Measurements from ENCODE around the gene ZNF574. TPM values are rescaled to one million over a fixed set of nuclear protein-coding genes. Genes with fewer than 3 reads are reported as not detected.

The ZNF574 gene
- total RNA-seq, 3 donors from 2014 or later, result 19.9 to 20.7 (median 20.6) TPM

GRCh38 chr19:42113641-42114348, 37.8 kb downstream of the ZNF574 start:
- Mint-ChIP-seq H3K9me3 (no peaks in the 10 kb centered on the region), H3K27me3 (ENCODE audit: low read depth) (no peaks in the 10 kb centered on the region), H3K4me3 (no peak overlapping the region), H3K36me3 (ENCODE audit: insufficient read depth) (peaks cover 42% of the 10 kb centered on the region), H3K4me1 (ENCODE audit: low read depth) (peaks cover 45% of the 10 kb centered on the region)
- ATAC-seq (no peak), DNase-seq (no peak)

- DNase-seq, result no peak
- H3K4me3 Mint-ChIP-seq, result no peak overlapping the region
- H3K27me3 Mint-ChIP-seq (ENCODE audit: low read depth), result no peaks in the 10 kb centered on the region
- H3K36me3 Mint-ChIP-seq (ENCODE audit: insufficient read depth), result peaks cover 42% of the 10 kb centered on the region
- no peak for ATAC-seq
- peaks cover 43% of the 10 kb centered on the region for H3K4me1 Mint-ChIP-seq (ENCODE audit: low read depth)
- H3K9me3 Mint-ChIP-seq, result no peaks in the 10 kb centered on the region
Observed at GRCh38 chr19:42114412-42114811, 38.4 kb downstream of the ZNF574 start.

GRCh38 chr19:42115219-42115618, 39.3 kb downstream of the ZNF574 start:
- no peak overlapping the region for H3K4me3 Mint-ChIP-seq
- DNase-seq, result no peak
- no peaks in the 10 kb centered on the region for H3K27me3 Mint-ChIP-seq (ENCODE audit: low read depth)
- peaks cover 42% of the 10 kb centered on the region for H3K36me3 Mint-ChIP-seq (ENCODE audit: insufficient read depth)
- no peaks in the 10 kb centered on the region for H3K9me3 Mint-ChIP-seq
- peaks cover 48% of the 10 kb centered on the region for H3K4me1 Mint-ChIP-seq (ENCODE audit: low read depth)
- ATAC-seq, result no peak

GRCh38 chr19:42115705-42116104, 39.7 kb downstream of the ZNF574 start:
- DNase-seq, result no peak
- no peak overlapping the region for H3K4me3 Mint-ChIP-seq
- peaks cover 53% of the 10 kb centered on the region for H3K4me1 Mint-ChIP-seq (ENCODE audit: low read depth)
- H3K27me3 Mint-ChIP-seq (ENCODE audit: low read depth), result no peaks in the 10 kb centered on the region
- H3K36me3 Mint-ChIP-seq (ENCODE audit: insufficient read depth), result peaks cover 40% of the 10 kb centered on the region
- no peaks in the 10 kb centered on the region for H3K9me3 Mint-ChIP-seq
- ATAC-seq, result no peak

GRCh38 chr19:42116308-42117075, 40.5 kb downstream of the ZNF574 start:
- DNase-seq (no peak), ATAC-seq (no peak)
- H3K9me3 Mint-ChIP-seq, result no peaks in the 10 kb centered on the region
- H3K4me1 Mint-ChIP-seq (ENCODE audit: low read depth), result peaks cover 53% of the 10 kb centered on the region
- H3K27me3 Mint-ChIP-seq (ENCODE audit: low read depth), result no peaks in the 10 kb centered on the region
- H3K4me3 Mint-ChIP-seq, result no peak overlapping the region
- H3K36me3 Mint-ChIP-seq (ENCODE audit: insufficient read depth), result peaks cover 35% of the 10 kb centered on the region

DNA sequence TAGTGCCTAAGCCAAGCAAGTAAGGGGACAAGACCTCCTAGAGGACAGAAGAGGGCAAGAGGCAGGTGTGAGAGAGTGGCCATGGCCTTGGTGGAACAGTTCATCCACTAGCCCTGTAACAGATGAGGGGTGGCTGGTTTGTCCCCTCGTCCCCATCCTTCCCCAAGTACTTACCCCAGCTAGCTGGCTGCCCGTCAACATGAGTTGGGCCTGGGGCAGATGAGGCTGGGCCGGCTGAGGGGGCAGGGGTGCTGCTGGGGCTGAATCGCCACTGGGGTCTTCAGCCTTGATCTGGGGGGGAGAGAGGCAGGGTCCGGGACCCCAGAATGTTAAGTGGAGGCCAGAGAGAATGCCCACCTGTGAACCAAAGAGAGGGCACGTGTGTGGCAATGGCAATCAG, 41.1 kb downstream of the ZNF574 start:
- Mint-ChIP-seq H3K4me1 (ENCODE audit: low read depth) (peaks cover 54% of the 10 kb centered on the region), H3K36me3 (ENCODE audit: insufficient read depth) (peaks cover 36% of the 10 kb centered on the region), H3K27me3 (ENCODE audit: low read depth) (no peaks in the 10 kb centered on the region), H3K4me3 (no peak overlapping the region), H3K9me3 (no peaks in the 10 kb centered on the region)
- DNase-seq (no peak), ATAC-seq (no peak)

GRCh38 chr19:42120276-42120980, 44.5 kb downstream of the ZNF574 start:
- peak overlapping the region; percentile 86 for H3K4me3 Mint-ChIP-seq
- no peaks in the 10 kb centered on the region for H3K9me3 Mint-ChIP-seq
- H3K27me3 Mint-ChIP-seq (ENCODE audit: low read depth), result no peaks in the 10 kb centered on the region
- H3K36me3 Mint-ChIP-seq (ENCODE audit: insufficient read depth), result peaks cover 25% of the 10 kb centered on the region
- no peak for DNase-seq
- no peak for ATAC-seq
- peaks cover 64% of the 10 kb centered on the region for H3K4me1 Mint-ChIP-seq (ENCODE audit: low read depth)

DNA sequence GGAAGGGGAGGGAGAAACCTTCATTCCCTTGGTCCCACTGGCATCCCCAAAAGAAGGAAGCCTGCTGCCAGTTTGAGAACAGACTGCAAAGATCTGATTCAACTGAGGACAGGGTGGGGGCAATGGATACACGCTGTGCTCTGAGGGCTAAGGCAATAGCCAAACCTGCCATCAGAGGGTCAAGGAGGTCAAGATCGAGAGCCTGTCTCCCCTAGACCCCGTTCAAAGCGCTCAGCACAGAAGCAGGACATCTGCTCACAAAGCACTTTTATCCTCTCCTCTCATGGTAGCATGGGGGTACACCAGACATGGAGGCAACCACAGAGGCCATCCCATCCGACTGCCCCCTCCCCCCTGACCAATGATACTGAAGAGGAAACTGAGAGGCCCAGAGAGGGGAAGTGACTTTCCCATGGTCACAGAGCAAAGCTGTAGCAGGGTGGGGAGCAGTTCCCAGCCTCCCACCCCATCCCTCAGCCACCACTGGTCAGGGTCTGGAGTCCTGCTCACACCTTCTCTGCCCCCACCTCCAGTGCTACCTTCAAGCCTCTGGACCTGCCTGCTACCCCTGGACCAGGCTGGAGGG, 45.2 kb downstream of the ZNF574 start:
- ATAC-seq, result peak in 1 of 2 donors; percentile 2
- Mint-ChIP-seq H3K4me1 (ENCODE audit: low read depth) (peaks cover 65% of the 10 kb centered on the region), H3K4me3 (peak overlapping the region; percentile 86), H3K27me3 (ENCODE audit: low read depth) (no peaks in the 10 kb centered on the region), H3K36me3 (ENCODE audit: insufficient read depth) (peaks cover 22% of the 10 kb centered on the region), H3K9me3 (no peaks in the 10 kb centered on the region)
- no peak for DNase-seq

DNA sequence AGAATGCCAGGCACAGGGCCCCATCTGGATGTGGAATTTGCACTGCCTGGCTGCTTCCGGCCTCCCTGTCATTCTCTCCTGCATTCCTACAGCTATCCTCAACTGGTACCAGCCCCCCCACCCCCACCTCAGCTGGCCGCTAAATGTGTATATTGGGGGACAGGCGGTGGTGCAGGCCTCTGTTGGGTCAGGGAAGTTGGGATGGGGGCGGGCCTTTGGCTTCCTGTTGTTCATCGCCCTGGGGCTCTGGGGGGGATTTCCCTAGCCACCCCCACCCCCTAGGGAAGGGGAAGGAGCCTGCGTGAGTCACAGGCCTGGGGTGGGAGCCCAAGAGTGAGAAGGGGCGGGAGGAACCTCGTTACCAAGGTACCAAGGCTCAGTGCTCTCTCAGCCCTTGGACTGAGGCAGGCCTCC, 45.7 kb downstream of the ZNF574 start:
- Mint-ChIP-seq H3K27me3 (ENCODE audit: low read depth) (no peaks in the 10 kb centered on the region), H3K9me3 (no peaks in the 10 kb centered on the region), H3K4me3 (peak overlapping the region; percentile 86), H3K36me3 (ENCODE audit: insufficient read depth) (peaks cover 18% of the 10 kb centered on the region), H3K4me1 (ENCODE audit: low read depth) (peaks cover 67% of the 10 kb centered on the region)
- DNase-seq (peak; percentile 88), ATAC-seq (peak; percentile 78)

DNA sequence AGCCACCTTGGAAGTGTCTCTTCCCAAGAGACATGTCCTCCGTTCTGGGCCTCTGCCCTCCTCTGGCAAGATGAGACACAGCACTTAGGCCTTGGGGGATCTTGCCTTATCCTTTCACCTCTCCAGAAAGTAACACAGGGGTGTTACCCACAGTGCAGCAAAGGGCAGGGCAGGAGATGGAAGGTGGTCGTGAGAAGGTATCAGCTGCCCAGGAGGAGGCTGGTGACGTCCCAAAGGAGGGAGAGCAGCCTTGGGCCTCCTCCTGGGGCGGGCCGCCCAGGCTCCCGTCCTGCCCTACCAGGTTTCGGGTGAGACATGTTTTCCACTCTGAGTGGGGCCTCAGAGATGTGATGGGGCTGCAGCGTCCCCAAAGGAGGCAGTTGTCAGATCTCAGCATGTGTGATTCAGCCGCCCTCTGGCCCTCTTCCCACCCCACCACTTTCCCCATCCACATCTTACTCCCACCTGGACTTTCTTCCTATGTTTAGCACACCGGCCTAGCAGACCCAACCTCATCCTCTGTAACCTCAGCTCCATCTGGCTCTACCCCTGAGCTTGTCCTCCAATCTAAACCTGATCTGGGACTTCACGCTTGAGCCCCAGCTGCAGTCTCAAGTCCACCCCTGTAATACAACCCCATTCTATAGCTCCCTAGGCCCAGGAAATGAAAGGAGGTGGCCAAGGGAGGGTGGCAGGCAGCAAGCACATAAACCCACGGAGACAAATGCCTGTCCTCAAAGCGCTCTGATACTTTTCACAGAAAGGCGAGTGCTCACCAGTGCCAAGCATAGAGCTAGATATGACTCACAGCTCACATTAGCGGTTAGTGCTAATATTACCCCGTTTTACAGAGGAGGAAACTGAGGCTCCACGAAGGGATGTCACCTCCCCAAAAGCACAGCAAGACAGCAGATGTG, 47.0 kb downstream of the ZNF574 start:
- Mint-ChIP-seq H3K36me3 (ENCODE audit: insufficient read depth) (peaks cover 16% of the 10 kb centered on the region), H3K9me3 (no peaks in the 10 kb centered on the region), H3K27me3 (ENCODE audit: low read depth) (no peaks in the 10 kb centered on the region), H3K4me3 (peak overlapping the region; percentile 86), H3K4me1 (ENCODE audit: low read depth) (peaks cover 76% of the 10 kb centered on the region)
- DNase-seq (peak; percentile 68), ATAC-seq (peak; percentile 79 to 82)

DNA sequence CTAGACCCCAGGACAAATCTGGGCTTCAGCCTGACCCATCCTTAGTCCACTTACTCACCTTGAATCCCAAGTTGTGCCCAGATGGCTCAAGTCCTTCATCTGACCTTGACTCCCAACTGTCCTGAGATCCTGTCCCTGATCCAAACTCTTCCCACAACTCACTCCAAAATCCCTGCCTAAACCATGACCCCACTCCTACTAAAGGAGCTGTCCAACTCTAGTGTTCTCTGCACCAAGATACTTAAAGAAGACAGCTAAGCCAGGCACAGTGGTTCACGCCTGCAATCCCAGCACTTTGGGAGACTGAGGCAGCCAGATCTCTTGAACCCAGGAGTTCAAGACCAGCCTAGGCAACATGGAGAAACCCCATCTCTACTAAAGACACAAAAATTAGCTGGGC, 47.8 kb downstream of the ZNF574 start:
- Mint-ChIP-seq H3K27me3 (ENCODE audit: low read depth) (no peaks in the 10 kb centered on the region), H3K36me3 (ENCODE audit: insufficient read depth) (peaks cover 15% of the 10 kb centered on the region), H3K4me1 (ENCODE audit: low read depth) (peaks cover 79% of the 10 kb centered on the region), H3K4me3 (peak overlapping the region; percentile 86), H3K9me3 (no peaks in the 10 kb centered on the region)
- DNase-seq (no peak), ATAC-seq (no peak)

DNA sequence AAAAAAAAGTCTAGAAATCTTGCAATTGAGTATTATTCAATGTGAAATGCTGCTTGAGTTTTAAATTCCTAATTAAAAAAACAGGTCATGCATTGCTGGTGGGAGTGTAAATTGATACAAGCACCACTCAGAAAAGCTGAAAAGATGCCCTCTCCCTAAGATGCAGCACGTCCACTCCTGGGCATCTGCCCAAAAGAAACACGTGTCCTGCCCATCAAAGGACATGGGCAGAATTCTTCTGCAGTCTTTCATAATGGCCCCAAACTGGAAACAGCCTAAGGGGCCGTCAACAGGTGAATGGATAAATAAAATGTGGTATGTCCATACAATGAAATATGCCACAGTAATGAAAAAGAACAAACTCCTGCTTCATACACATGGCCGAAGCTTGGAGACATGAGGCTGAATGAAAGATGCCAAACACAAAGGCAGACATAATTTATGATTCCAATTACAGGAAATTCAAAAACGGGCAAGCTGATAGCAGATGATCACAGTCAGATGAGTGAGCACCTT, 48.5 kb downstream of the ZNF574 start:
- ATAC-seq (no peak), DNase-seq (no peak)
- no peaks in the 10 kb centered on the region for H3K27me3 Mint-ChIP-seq (ENCODE audit: low read depth)
- H3K4me3 Mint-ChIP-seq, result no peak overlapping the region
- H3K4me1 Mint-ChIP-seq (ENCODE audit: low read depth), result peaks cover 84% of the 10 kb centered on the region
- H3K36me3 Mint-ChIP-seq (ENCODE audit: insufficient read depth), result peaks cover 14% of the 10 kb centered on the region
- H3K9me3 Mint-ChIP-seq, result no peaks in the 10 kb centered on the region

GRCh38 chr19:42125536-42125935, 49.6 kb downstream of the ZNF574 start:
- no peak for ATAC-seq
- Mint-ChIP-seq H3K36me3 (ENCODE audit: insufficient read depth) (peaks cover 14% of the 10 kb centered on the region), H3K4me3 (no peak overlapping the region), H3K4me1 (ENCODE audit: low read depth) (peaks cover 87% of the 10 kb centered on the region), H3K27me3 (ENCODE audit: low read depth) (no peaks in the 10 kb centered on the region), H3K9me3 (no peaks in the 10 kb centered on the region)
- DNase-seq, result no peak
